ENCODE results near the gene SOBP.
"Not testable (repeated sequence)": the region's sequence is repeated elsewhere in the genome, so short reads cannot be mapped to it uniquely, and the experiment has no call there.

GRCh38 chr6:107553121-107553520, 63.2 kb downstream of the SOBP start:
- TF ChIP-seq CTCF (IDR thresholded peaks at IDR 0.05; ENCODE audit: borderline replicate concordance, extremely low read depth, low read length, poor library complexity, severe bottlenecking); EZH2 (IDR thresholded peaks at IDR 0.05; ENCODE audit: borderline replicate concordance, low read depth, low read length, severe bottlenecking): not testable (repeated sequence)
